Measurements from ENCODE around the gene CDC42BPG. TPM values are rescaled to one million over a fixed set of nuclear protein-coding genes. Genes with fewer than 3 reads are reported as not detected.
"Not testable (repeated sequence)": the region's sequence is repeated elsewhere in the genome, so short reads cannot be mapped to it uniquely, and the experiment has no call there.

CDC42BPG gene
- polyA plus RNA-seq, 4 donors, result 8.3 to 36.5 (median 19.5) TPM

DNA sequence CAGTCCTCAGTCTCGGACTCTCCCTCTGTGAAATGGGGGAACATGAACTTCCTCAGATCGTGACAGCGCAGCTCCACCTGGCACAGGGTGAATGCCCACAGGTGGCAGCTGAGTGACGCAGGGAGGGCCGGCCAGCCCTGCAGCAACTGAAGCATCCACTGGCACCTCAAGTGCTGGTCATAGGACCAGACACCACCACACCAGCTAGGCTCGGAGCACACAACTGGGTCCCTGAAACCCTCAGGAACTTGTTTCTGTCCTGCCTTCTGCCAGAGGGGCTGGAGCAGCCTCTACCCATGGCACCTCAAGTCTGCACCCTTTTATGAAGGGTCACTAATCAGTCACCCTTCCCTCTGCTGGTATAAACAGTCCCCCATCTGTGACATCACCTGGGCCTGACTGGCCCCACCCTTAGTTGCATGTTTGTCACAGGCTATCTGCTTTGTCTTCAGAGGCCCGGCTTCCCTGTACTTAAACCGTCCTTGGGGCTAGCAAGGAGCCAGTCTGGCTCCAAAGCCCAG lies 7.4 kb upstream of the CDC42BPG start:
- peak in 1 of 2 donors; percentile 26 for DNase-seq
- peaks cover 0 to 72% (median 9%) of the 10 kb centered on the region in 3 donors for H3K36me3 ChIP-seq (ENCODE audit: control insufficient read depth in 3 of 3, insufficient read depth in 2 of 3, low read depth in 1 of 3, low read length in 3 of 3)
- H3K27ac ChIP-seq (ENCODE audit: low read depth in 1 of 3, low read length in 2 of 3), result peak overlapping the region; percentile 56 to 76 (median 65)
- peaks cover 17 to 78% (median 30%) of the 10 kb centered on the region in 3 donors for H3K4me1 ChIP-seq (ENCODE audit: control insufficient read depth in 3 of 3, insufficient read depth in 2 of 3, low read depth in 1 of 3, low read length in 2 of 3)
- WGBS, 3 donors, result 58 to 72% (median 72%) methylated on average over 8 of the region's 8 CpGs
- H3K9me3 ChIP-seq (ENCODE audit: control insufficient read depth in 2 of 2, insufficient read depth in 1 of 2, low read depth in 1 of 2, low read length in 1 of 2), result no peaks in the 10 kb centered on the region
- no peak for FAIRE-seq
- no peaks in the 10 kb centered on the region for H3K27me3 ChIP-seq (ENCODE audit: control insufficient read depth in 3 of 3, insufficient read depth in 3 of 3, low read length in 3 of 3)
- no peak overlapping the region for H3K4me3 ChIP-seq (ENCODE audit: low read depth in 1 of 3, low read length in 3 of 3)

DNA sequence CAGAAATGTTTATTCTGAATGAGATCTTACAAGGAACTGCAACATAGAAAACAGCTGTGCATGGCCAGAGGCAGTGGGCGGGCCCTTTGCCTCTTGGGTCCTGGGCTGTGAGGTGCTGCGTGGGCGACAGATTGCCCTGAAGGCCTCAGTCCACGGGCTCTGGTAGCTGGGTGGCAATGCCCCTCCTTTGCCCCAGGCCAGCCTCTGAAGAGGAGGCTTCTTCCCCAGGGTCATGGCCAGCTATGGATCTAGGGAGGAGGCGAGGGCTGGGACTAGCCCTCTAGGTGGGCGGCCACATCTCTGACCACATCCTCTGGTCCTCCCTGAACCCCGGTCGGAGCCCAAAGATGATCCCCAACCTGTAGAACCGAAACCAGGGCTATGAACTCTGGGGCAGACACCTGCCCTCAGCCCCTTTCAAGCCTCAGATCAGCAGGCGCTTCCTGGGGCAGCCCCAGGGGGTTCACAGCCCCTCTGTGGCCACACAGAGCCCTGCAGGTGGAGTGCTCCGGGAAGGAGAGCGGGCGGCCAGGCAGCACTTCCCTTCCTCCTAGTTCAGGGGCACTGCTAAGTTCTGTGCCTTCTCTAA lies 6.6 kb upstream of the CDC42BPG start:
- 46 to 61% (median 56%) methylated on average over 12 to 13 of the region's 13 CpGs for WGBS, 3 donors
- Histone ChIP-seq H3K9me3 (ENCODE audit: control insufficient read depth in 2 of 2, insufficient read depth in 1 of 2, low read depth in 1 of 2, low read length in 1 of 2) (no peaks in the 10 kb centered on the region), H3K27ac (ENCODE audit: low read depth in 1 of 3, low read length in 2 of 3) (peak overlapping the region; percentile 12 to 76 (median 56)), H3K4me3 (ENCODE audit: low read depth in 1 of 3, low read length in 3 of 3) (no peak overlapping the region), H3K27me3 (ENCODE audit: control insufficient read depth in 3 of 3, insufficient read depth in 3 of 3, low read length in 3 of 3) (no peaks in the 10 kb centered on the region), H3K4me1 (ENCODE audit: control insufficient read depth in 3 of 3, insufficient read depth in 2 of 3, low read depth in 1 of 3, low read length in 2 of 3) (peaks cover 12 to 71% (median 25%) of the 10 kb centered on the region in 3 donors), H3K36me3 (ENCODE audit: control insufficient read depth in 3 of 3, insufficient read depth in 2 of 3, low read depth in 1 of 3, low read length in 3 of 3) (peaks cover 0 to 64% (median 9%) of the 10 kb centered on the region in 3 donors)
- no peak for DNase-seq
- no peak for FAIRE-seq

DNA sequence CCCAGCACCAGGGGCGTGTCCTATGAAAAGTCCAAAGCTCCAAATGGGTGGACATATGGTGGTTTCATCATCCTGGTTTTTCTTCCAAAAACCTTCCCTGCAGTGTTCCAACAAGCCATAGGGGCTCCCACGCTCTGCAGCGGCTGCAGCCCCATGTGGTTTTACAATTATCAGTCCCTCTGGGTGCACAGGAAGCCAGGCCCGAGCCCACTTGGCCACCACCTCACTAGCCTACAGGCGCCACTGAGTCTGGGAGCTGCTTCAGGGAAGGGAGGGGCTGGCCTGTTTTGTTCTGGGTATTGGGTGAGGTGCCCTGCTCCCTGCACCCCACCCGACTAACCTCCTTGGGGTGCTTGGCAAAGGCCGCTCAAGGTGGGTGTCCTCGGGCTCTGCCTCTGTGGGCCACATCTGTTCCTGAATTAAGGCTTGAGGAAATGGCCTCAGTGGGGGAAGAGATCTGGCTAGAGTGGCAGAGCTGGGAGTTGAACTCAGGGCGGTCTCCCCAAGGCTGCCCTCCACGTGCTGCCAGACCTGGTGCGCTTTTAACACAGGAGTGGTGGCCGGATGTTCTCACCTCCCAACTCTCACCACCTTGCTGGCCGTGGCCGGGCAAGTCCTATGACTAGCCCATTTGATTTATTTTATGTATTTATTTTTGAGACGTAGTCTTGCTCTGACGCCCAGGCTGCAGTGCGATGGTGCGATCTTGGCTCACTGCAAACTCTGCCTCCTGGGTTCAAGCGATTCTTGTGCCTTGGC lies 5.3 kb upstream of the CDC42BPG start:
- no peaks in the 10 kb centered on the region for H3K27me3 ChIP-seq (ENCODE audit: control insufficient read depth in 3 of 3, insufficient read depth in 3 of 3, low read length in 3 of 3)
- no peaks in the 10 kb centered on the region for H3K9me3 ChIP-seq (ENCODE audit: control insufficient read depth in 2 of 2, insufficient read depth in 1 of 2, low read depth in 1 of 2, low read length in 1 of 2)
- no peak for DNase-seq
- FAIRE-seq, result no peak
- H3K27ac ChIP-seq (ENCODE audit: low read depth in 1 of 3, low read length in 2 of 3), result peak overlapping the region in 1 of 3 donors; percentile 79
- H3K4me3 ChIP-seq (ENCODE audit: low read depth in 1 of 3, low read length in 3 of 3), result no peak overlapping the region
- 79 to 92% (median 87%) methylated on average over 19 of the region's 19 CpGs for WGBS, 3 donors
- H3K4me1 ChIP-seq (ENCODE audit: control insufficient read depth in 3 of 3, insufficient read depth in 2 of 3, low read depth in 1 of 3, low read length in 2 of 3), result peaks cover 6 to 63% (median 14%) of the 10 kb centered on the region in 3 donors
- peaks cover 0 to 51% (median 9%) of the 10 kb centered on the region in 3 donors for H3K36me3 ChIP-seq (ENCODE audit: control insufficient read depth in 3 of 3, insufficient read depth in 2 of 3, low read depth in 1 of 3, low read length in 3 of 3)

- H3K4me1 ChIP-seq (ENCODE audit: control insufficient read depth in 3 of 3, insufficient read depth in 2 of 3, low read depth in 1 of 3, low read length in 2 of 3), result peaks cover 3 to 60% (median 10%) of the 10 kb centered on the region in 3 donors
- peak; percentile 83 to 94 for DNase-seq
- H3K27ac ChIP-seq (ENCODE audit: low read depth in 1 of 3, low read length in 2 of 3), result peak overlapping the region; percentile 49 to 82 (median 79)
- H3K4me3 ChIP-seq (ENCODE audit: low read depth in 1 of 3, low read length in 3 of 3), result no peak overlapping the region
- WGBS, 3 donors, result 58 to 73% (median 71%) methylated on average over 16 of the region's 16 CpGs
- no peaks in the 10 kb centered on the region for H3K9me3 ChIP-seq (ENCODE audit: control insufficient read depth in 2 of 2, insufficient read depth in 1 of 2, low read depth in 1 of 2, low read length in 1 of 2)
- no peaks in the 10 kb centered on the region for H3K27me3 ChIP-seq (ENCODE audit: control insufficient read depth in 3 of 3, insufficient read depth in 3 of 3, low read length in 3 of 3)
- H3K36me3 ChIP-seq (ENCODE audit: control insufficient read depth in 3 of 3, insufficient read depth in 2 of 3, low read depth in 1 of 3, low read length in 3 of 3), result peaks cover 0 to 43% (median 7%) of the 10 kb centered on the region in 3 donors
- FAIRE-seq, result no peak
Measured at GRCh38 chr11:64848826-64849597, 4.6 kb upstream of the CDC42BPG start.

GRCh38 chr11:64848214-64848825 lies 3.9 kb upstream of the CDC42BPG start:
- Histone ChIP-seq H3K36me3 (ENCODE audit: control insufficient read depth in 3 of 3, insufficient read depth in 2 of 3, low read depth in 1 of 3, low read length in 3 of 3) (peaks cover 0 to 36% (median 2%) of the 10 kb centered on the region in 3 donors), H3K27me3 (ENCODE audit: control insufficient read depth in 3 of 3, insufficient read depth in 3 of 3, low read length in 3 of 3) (no peaks in the 10 kb centered on the region), H3K27ac (ENCODE audit: low read depth in 1 of 3, low read length in 2 of 3) (peak overlapping the region; percentile 49 to 82 (median 79)), H3K4me3 (ENCODE audit: low read depth in 1 of 3, low read length in 3 of 3) (no peak overlapping the region), H3K9me3 (ENCODE audit: control insufficient read depth in 2 of 2, insufficient read depth in 1 of 2, low read depth in 1 of 2, low read length in 1 of 2) (no peaks in the 10 kb centered on the region), H3K4me1 (ENCODE audit: control insufficient read depth in 3 of 3, insufficient read depth in 2 of 3, low read depth in 1 of 3, low read length in 2 of 3) (peaks cover 3 to 63% (median 8%) of the 10 kb centered on the region in 3 donors)
- DNase-seq (no peak), FAIRE-seq (no peak)
- 44 to 59% (median 53%) methylated on average over 6 of the region's 6 CpGs for WGBS, 3 donors

DNA sequence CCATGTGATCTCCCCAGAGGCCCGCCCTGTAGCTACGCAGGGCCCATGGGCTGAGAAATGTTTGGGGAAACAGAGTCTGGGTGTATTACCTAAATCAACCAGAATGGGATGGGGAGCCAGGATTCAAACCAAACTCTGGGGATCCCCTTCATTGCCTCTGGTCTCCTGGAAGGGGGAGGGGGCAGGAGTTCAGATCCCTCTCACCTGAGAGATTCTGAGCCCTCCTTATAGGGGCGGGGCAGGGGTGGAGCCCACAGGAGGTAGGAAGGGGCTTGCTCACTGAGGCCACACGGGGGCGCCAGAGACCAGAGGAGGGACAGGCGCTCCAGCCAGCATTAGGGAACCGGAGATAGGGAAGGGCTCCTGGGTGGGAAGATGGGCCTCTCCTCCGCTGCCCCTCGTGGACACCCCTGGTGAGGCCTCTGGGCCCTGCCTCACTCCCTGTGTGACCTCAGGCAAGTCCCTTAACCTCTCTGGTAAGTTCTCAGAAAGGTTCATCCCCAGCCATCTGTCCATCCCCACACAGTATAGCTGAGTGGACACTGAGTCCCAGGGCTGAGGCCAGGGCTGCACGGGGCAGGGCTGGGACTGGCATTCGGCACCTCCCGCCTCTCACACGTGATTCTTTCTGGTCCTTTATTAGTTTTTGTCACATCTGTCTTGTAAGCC lies 2.7 kb upstream of the CDC42BPG start:
- H3K4me1 ChIP-seq (ENCODE audit: control insufficient read depth in 3 of 3, insufficient read depth in 2 of 3, low read depth in 1 of 3, low read length in 2 of 3), result peaks cover 3 to 63% (median 8%) of the 10 kb centered on the region in 3 donors
- H3K36me3 ChIP-seq (ENCODE audit: control insufficient read depth in 3 of 3, insufficient read depth in 2 of 3, low read depth in 1 of 3, low read length in 3 of 3), result peaks cover 0 to 24% (median 0%) of the 10 kb centered on the region in 3 donors
- no peak for FAIRE-seq
- H3K4me3 ChIP-seq (ENCODE audit: low read depth in 1 of 3, low read length in 3 of 3), result no peak overlapping the region
- no peaks in the 10 kb centered on the region for H3K9me3 ChIP-seq (ENCODE audit: control insufficient read depth in 2 of 2, insufficient read depth in 1 of 2, low read depth in 1 of 2, low read length in 1 of 2)
- peak overlapping the region; percentile 13 to 58 (median 13) for H3K27ac ChIP-seq (ENCODE audit: low read depth in 1 of 3, low read length in 2 of 3)
- DNase-seq, result peak; percentile 96 to 97
- no peaks in the 10 kb centered on the region for H3K27me3 ChIP-seq (ENCODE audit: control insufficient read depth in 3 of 3, insufficient read depth in 3 of 3, low read length in 3 of 3)
- WGBS, 3 donors, result 17 to 23% (median 20%) methylated on average over 11 to 13 of the region's 13 CpGs

- FAIRE-seq; H3K4me3 ChIP-seq (ENCODE audit: low read depth in 1 of 3, low read length in 3 of 3); H3K27ac ChIP-seq (ENCODE audit: low read depth in 1 of 3, low read length in 2 of 3); H3K9me3 ChIP-seq (ENCODE audit: control insufficient read depth in 2 of 2, insufficient read depth in 1 of 2, low read depth in 1 of 2, low read length in 1 of 2); H3K27me3 ChIP-seq (ENCODE audit: control insufficient read depth in 3 of 3, insufficient read depth in 3 of 3, low read length in 3 of 3); DNase-seq: not testable (repeated sequence)
- peaks cover 0 to 22% (median 0%) of the 10 kb centered on the region in 3 donors for H3K36me3 ChIP-seq (ENCODE audit: control insufficient read depth in 3 of 3, insufficient read depth in 2 of 3, low read depth in 1 of 3, low read length in 3 of 3)
- peaks cover 3 to 64% (median 8%) of the 10 kb centered on the region in 3 donors for H3K4me1 ChIP-seq (ENCODE audit: control insufficient read depth in 3 of 3, insufficient read depth in 2 of 3, low read depth in 1 of 3, low read length in 2 of 3)
- 80 to 86% (median 84%) methylated on average over 8 of the region's 8 CpGs for WGBS, 3 donors
Measured at GRCh38 chr11:64845776-64846129, 1.3 kb upstream of the CDC42BPG start.
